ENCODE measurements around the gene SMIM32.

SMIM32 gene

GRCh38 chr5:136192526-136193321 lies at the start of gene SMIM32:
TSS of gene SMIM32 (minus strand) at chr5:136193162. CDS start at chr5:136192524, 638 bp downstream.
- Mint-ChIP-seq H3K4me3 (no peak within 1 kb of the TSS), H3K27me3 (peaks cover 52% of the 10 kb centered on the region), H3K27ac (no peak within 1 kb of the TSS), H3K4me1 (ENCODE audit: low read depth) (no peaks in the 10 kb centered on the region), H3K36me3 (ENCODE audit: low read depth) (peaks cover 7% of the 10 kb centered on the region), H3K9me3 (no peaks in the 10 kb centered on the region)

GRCh38 chr5:136242611-136243010 lies 49.6 kb upstream of the SMIM32 start:
- H3K36me3 Mint-ChIP-seq (ENCODE audit: low read depth), result no peaks in the 10 kb centered on the region
- H3K4me1 Mint-ChIP-seq (ENCODE audit: low read depth), result peaks cover 5% of the 10 kb centered on the region
- H3K4me3 Mint-ChIP-seq, result no peak overlapping the region
- H3K9me3 Mint-ChIP-seq, result no peaks in the 10 kb centered on the region
- no peak overlapping the region for H3K27ac Mint-ChIP-seq
- peaks cover 14% of the 10 kb centered on the region for H3K27me3 Mint-ChIP-seq

- Mint-ChIP-seq H3K4me3 (no peak overlapping the region), H3K27me3 (peaks cover 14% of the 10 kb centered on the region), H3K4me1 (ENCODE audit: low read depth) (peaks cover 5% of the 10 kb centered on the region), H3K36me3 (ENCODE audit: low read depth) (no peaks in the 10 kb centered on the region), H3K27ac (no peak overlapping the region), H3K9me3 (no peaks in the 10 kb centered on the region)
These were observed 49.2 kb upstream of the SMIM32 start for GRCh38 chr5:136242136-136242535.

- H3K4me3 Mint-ChIP-seq, result no peak overlapping the region
- peaks cover 7% of the 10 kb centered on the region for H3K27me3 Mint-ChIP-seq
- H3K36me3 Mint-ChIP-seq (ENCODE audit: low read depth), result no peaks in the 10 kb centered on the region
- no peaks in the 10 kb centered on the region for H3K9me3 Mint-ChIP-seq
- no peak overlapping the region for H3K27ac Mint-ChIP-seq
- peaks cover 5% of the 10 kb centered on the region for H3K4me1 Mint-ChIP-seq (ENCODE audit: low read depth)
These were observed 47.9 kb upstream of the SMIM32 start for GRCh38 chr5:136240894-136241293.

- peaks cover 9% of the 10 kb centered on the region for H3K27me3 Mint-ChIP-seq
- no peaks in the 10 kb centered on the region for H3K9me3 Mint-ChIP-seq
These were observed 43.6 kb upstream of the SMIM32 start for GRCh38 chr5:136236479-136237083.

GRCh38 chr5:136235321-136235720 lies 42.4 kb upstream of the SMIM32 start:
- Mint-ChIP-seq H3K36me3 (ENCODE audit: low read depth) (no peaks in the 10 kb centered on the region), H3K27me3 (peaks cover 13% of the 10 kb centered on the region), H3K4me1 (ENCODE audit: low read depth) (no peaks in the 10 kb centered on the region), H3K9me3 (no peaks in the 10 kb centered on the region), H3K4me3 (no peak overlapping the region), H3K27ac (no peak overlapping the region)

More at GRCh38 chr5:136236479-136237083, 43.6 kb upstream of the SMIM32 start:
- H3K27ac Mint-ChIP-seq, result no peak overlapping the region
- H3K4me1 Mint-ChIP-seq (ENCODE audit: low read depth), result no peaks in the 10 kb centered on the region
- H3K4me3 Mint-ChIP-seq, result no peak overlapping the region
- no peaks in the 10 kb centered on the region for H3K36me3 Mint-ChIP-seq (ENCODE audit: low read depth)

- no peaks in the 10 kb centered on the region for H3K9me3 Mint-ChIP-seq
- H3K27me3 Mint-ChIP-seq, result peaks cover 15% of the 10 kb centered on the region
- H3K36me3 Mint-ChIP-seq (ENCODE audit: low read depth), result no peaks in the 10 kb centered on the region
- no peak overlapping the region for H3K4me3 Mint-ChIP-seq
- H3K27ac Mint-ChIP-seq, result no peak overlapping the region
- no peaks in the 10 kb centered on the region for H3K4me1 Mint-ChIP-seq (ENCODE audit: low read depth)
These were observed 39.4 kb upstream of the SMIM32 start for GRCh38 chr5:136232316-136232715.

- Mint-ChIP-seq H3K36me3 (ENCODE audit: low read depth) (no peaks in the 10 kb centered on the region), H3K9me3 (no peaks in the 10 kb centered on the region), H3K27ac (no peak overlapping the region), H3K27me3 (peaks cover 14% of the 10 kb centered on the region), H3K4me3 (no peak overlapping the region), H3K4me1 (ENCODE audit: low read depth) (no peaks in the 10 kb centered on the region)
These were observed 37.2 kb upstream of the SMIM32 start for GRCh38 chr5:136230176-136230575.

GRCh38 chr5:136228136-136228757 lies 35.3 kb upstream of the SMIM32 start:
- H3K36me3 Mint-ChIP-seq (ENCODE audit: low read depth), result no peaks in the 10 kb centered on the region
- no peaks in the 10 kb centered on the region for H3K9me3 Mint-ChIP-seq
- H3K27me3 Mint-ChIP-seq, result peaks cover 14% of the 10 kb centered on the region
- H3K4me3 Mint-ChIP-seq, result no peak overlapping the region
- H3K27ac Mint-ChIP-seq, result no peak overlapping the region
- H3K4me1 Mint-ChIP-seq (ENCODE audit: low read depth), result no peaks in the 10 kb centered on the region

GRCh38 chr5:136226401-136226800 lies 33.4 kb upstream of the SMIM32 start:
- H3K4me1 Mint-ChIP-seq (ENCODE audit: low read depth), result no peaks in the 10 kb centered on the region
- peaks cover 2% of the 10 kb centered on the region for H3K9me3 Mint-ChIP-seq
- H3K27ac Mint-ChIP-seq, result no peak overlapping the region
- H3K27me3 Mint-ChIP-seq, result peaks cover 21% of the 10 kb centered on the region
- no peaks in the 10 kb centered on the region for H3K36me3 Mint-ChIP-seq (ENCODE audit: low read depth)
- no peak overlapping the region for H3K4me3 Mint-ChIP-seq

GRCh38 chr5:136225796-136226195 lies 32.8 kb upstream of the SMIM32 start:
- H3K36me3 Mint-ChIP-seq (ENCODE audit: low read depth), result no peaks in the 10 kb centered on the region

GRCh38 chr5:136222580-136223235 lies 29.7 kb upstream of the SMIM32 start:
- no peaks in the 10 kb centered on the region for H3K36me3 Mint-ChIP-seq (ENCODE audit: low read depth)
- H3K4me1 Mint-ChIP-seq (ENCODE audit: low read depth), result no peaks in the 10 kb centered on the region
- no peak overlapping the region for H3K27ac Mint-ChIP-seq
- peaks cover 17% of the 10 kb centered on the region for H3K9me3 Mint-ChIP-seq
- peaks cover 14% of the 10 kb centered on the region for H3K27me3 Mint-ChIP-seq
- H3K4me3 Mint-ChIP-seq, result no peak overlapping the region

More at GRCh38 chr5:136225796-136226195, 32.8 kb upstream of the SMIM32 start:
- no peaks in the 10 kb centered on the region for H3K4me1 Mint-ChIP-seq (ENCODE audit: low read depth)
- H3K9me3 Mint-ChIP-seq, result peaks cover 7% of the 10 kb centered on the region
- peaks cover 23% of the 10 kb centered on the region for H3K27me3 Mint-ChIP-seq
- no peak overlapping the region for H3K27ac Mint-ChIP-seq
- H3K4me3 Mint-ChIP-seq, result no peak overlapping the region

- Mint-ChIP-seq H3K27ac (no peak overlapping the region), H3K4me1 (ENCODE audit: low read depth) (no peaks in the 10 kb centered on the region), H3K36me3 (ENCODE audit: low read depth) (no peaks in the 10 kb centered on the region), H3K9me3 (peaks cover 17% of the 10 kb centered on the region), H3K4me3 (no peak overlapping the region), H3K27me3 (peaks cover 14% of the 10 kb centered on the region)
These were observed 28.4 kb upstream of the SMIM32 start for GRCh38 chr5:136221340-136221739.

GRCh38 chr5:136216230-136216629 lies 23.3 kb upstream of the SMIM32 start:
- Mint-ChIP-seq H3K9me3 (peaks cover 13% of the 10 kb centered on the region), H3K4me3 (no peak overlapping the region), H3K27me3 (peaks cover 10% of the 10 kb centered on the region), H3K36me3 (ENCODE audit: low read depth) (no peaks in the 10 kb centered on the region), H3K27ac (no peak overlapping the region), H3K4me1 (ENCODE audit: low read depth) (no peaks in the 10 kb centered on the region)

GRCh38 chr5:136215812-136216211 lies 22.9 kb upstream of the SMIM32 start:
- Mint-ChIP-seq H3K9me3 (peaks cover 10% of the 10 kb centered on the region), H3K27me3 (peaks cover 8% of the 10 kb centered on the region)

More at GRCh38 chr5:136215812-136216211, 22.9 kb upstream of the SMIM32 start:
- H3K36me3 Mint-ChIP-seq (ENCODE audit: low read depth), result no peaks in the 10 kb centered on the region
- no peaks in the 10 kb centered on the region for H3K4me1 Mint-ChIP-seq (ENCODE audit: low read depth)
- no peak overlapping the region for H3K27ac Mint-ChIP-seq
- no peak overlapping the region for H3K4me3 Mint-ChIP-seq
